CD4-positive, alpha-beta T cell treated with Interleukin-6 at 100 ng/mL for 8 hours (primary cell): Measurements from ENCODE around the gene KLRD1.
"Not testable (repeated sequence)": the region's sequence is repeated elsewhere in the genome, so short reads cannot be mapped to it uniquely, and the experiment has no call there.

Experiments
- DNase-seq: peaks from one replicate; pipeline ENCODE4 v3.0.0-alpha.2; 2020; ENCODE audit warnings: mixed read lengths, low spot score

The KLRD1 gene

GRCh38 chr12:10307630-10308029, at the start of gene KLRD1:
KLRD1 (plus strand) TSS chr12:10307870; CDS start chr12:10308078, 208 bp downstream.
- no peak for DNase-seq

- DNase-seq = no peak
Observed at GRCh38 chr12:10260927-10261326, 46.7 kb upstream of the KLRD1 start.

DNA sequence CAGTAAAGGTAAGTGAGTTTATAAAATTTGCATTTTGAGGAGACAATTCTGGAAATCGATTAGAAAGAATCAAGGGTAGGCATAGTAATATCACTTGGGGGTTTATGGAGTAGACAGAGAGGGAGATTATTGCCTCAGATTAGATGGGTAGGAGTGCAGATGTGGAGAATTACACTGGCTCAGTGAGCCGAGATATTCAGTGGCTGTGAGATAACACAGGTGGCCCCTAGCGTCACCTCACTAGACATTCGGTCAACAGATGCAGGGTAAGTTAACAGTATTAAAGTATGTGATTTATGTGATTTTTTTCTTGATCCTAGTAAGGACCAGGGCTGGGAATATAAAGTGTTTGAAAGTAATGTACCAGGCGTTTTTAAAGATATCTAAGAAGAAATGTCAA, 39.6 kb upstream of the KLRD1 start:
- DNase-seq = no peak

GRCh38 chr12:10272467-10272866, 35.2 kb upstream of the KLRD1 start:
- DNase-seq = no peak

DNA sequence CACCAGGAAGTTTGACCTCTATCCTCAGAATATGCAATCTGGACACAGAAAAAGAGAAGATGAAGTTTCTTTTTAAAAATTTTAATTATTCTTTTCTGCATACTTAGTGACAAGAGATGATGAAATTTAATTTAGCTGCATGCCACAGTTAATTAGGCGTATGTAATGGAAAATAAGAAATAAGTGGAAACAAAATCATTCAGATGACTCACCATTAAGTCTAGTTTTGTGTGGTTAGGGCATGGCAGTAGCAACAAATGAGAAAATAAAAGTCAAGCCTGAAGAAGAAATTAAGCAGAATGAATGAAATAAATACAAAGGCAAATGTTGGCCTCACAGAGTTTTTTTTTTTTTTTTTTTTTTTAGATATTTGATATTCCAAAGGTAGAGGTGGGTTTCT, 30.9 kb upstream of the KLRD1 start:
- no peak for DNase-seq

- DNase-seq = no peak
Observed at GRCh38 chr12:10278104-10278503, 29.6 kb upstream of the KLRD1 start.

- DNase-seq = no peak
Observed at GRCh38 chr12:10279937-10280336, 27.7 kb upstream of the KLRD1 start.

- no peak for DNase-seq
Observed at GRCh38 chr12:10283027-10283426, 24.6 kb upstream of the KLRD1 start.

- DNase-seq = no peak
Observed at GRCh38 chr12:10285919-10286318, 21.8 kb upstream of the KLRD1 start.

DNA sequence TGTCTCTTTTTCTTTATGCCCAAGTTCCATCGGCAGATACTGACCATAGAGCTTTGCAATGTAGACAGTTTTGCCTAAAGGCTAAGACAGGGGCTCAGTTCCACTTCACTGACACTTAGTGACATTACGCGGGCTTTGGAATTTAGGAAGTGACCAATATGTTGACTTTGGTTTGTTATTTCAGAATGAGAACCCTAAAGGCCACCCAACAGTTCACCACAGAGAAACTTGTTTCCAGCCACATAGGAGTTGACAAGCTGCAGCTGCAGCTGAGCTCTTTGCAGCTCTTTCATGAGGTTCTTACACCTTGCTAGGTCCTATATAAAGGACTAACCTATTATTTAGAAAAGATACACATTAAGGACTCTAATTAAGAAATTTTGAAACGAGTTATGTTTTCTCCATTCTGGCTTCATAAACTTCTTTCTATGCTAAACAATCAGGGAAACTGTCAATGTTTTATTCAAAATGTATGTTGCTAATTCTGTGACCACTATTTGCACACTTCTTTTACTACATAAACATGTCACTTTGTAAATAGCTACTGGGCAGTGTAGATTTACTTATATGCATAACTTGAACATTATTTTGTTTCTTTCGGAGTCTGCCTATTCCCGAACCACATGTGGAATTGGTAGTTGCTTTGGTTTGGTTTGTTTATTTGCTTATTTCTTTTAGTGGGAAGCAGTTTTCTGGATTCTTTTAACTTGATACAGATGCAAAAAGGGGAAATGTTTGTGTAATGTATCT, 18.5 kb upstream of the KLRD1 start:
- no peak for DNase-seq

DNA sequence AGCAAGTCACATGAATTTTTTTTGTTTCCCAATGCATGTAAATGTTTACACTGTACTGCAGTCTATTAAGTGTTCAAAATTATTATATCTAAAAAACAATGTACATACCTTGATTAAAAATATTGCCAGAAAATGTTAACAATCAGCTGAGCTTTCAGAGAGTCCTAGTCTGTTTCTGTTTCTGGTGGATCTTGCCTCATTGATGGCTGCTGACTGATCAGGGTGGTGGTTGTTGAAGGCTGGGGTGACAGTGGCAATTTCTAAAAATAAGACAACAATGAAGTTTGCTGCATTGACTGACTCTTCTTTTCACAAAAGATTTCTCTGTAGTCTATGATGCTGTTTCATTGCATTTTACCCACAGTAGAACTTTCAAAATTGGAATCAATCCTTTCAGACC, 16.6 kb upstream of the KLRD1 start:
- no peak for DNase-seq

- no peak for DNase-seq
Observed at GRCh38 chr12:10293151-10293550, 14.5 kb upstream of the KLRD1 start.

- DNase-seq = peak; percentile 3
Observed at GRCh38 chr12:10293570-10294227, 14.0 kb upstream of the KLRD1 start.

GRCh38 chr12:10301103-10301502, 6.6 kb upstream of the KLRD1 start:
- no peak for DNase-seq

DNA sequence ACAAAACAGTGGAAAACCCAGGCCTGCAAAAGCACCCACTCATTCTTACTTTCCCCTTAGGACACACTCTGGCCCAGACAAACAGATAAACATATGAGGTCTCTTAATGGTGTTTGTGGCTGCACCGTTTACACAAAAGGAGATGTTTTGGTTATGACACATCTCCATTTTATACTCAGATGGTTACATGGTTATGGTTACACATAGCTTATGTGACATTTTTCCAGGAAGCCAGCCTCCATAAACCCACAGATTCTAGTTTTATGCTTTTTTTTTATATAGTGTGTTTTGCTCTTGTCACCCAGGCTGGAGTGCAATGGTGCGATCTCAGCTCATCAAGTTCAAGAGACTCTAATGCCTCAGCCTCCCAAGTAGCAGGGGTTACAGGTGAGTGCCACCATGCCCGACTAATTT, 3.5 kb upstream of the KLRD1 start:
- DNase-seq = no peak

GRCh38 chr12:10305411-10305810, 2.3 kb upstream of the KLRD1 start:
- DNase-seq = no peak

DNA sequence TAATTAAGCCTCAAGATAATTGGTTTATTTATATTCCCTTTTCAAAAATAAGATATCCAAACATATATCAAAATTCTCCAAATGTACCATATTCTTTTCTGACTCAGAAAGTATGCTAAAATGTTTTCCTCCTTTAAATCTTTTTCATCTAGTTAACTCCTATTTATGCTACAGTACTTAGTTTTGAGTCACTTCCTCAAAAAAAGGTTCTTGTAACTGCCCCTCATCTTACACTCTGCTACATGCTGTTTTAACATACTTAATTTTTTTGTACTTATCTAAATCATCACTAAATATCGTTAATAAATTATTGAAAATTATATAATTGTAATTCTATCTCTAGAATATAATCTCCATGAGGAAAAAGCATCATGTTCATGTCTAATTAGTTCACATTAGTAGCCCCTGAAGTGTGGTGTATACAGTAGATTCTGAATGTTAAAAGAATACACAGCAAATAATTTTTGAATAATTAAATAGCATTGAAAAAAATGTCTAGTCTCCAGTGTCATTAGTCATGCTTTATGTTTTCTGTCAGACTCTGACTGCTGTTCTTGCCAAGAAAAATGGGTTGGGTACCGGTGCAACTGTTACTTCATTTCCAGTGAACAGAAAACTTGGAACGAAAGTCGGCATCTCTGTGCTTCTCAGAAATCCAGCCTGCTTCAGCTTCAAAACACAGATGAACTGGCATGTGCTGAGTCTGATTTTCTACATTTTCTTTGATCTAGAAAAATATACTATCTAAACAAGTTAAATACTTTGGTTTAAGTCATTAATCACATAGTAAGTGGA, 3.5 kb downstream of the KLRD1 start:
- no peak for DNase-seq

- no peak for DNase-seq
Observed at GRCh38 chr12:10319388-10319787, 11.7 kb downstream of the KLRD1 start.

DNA sequence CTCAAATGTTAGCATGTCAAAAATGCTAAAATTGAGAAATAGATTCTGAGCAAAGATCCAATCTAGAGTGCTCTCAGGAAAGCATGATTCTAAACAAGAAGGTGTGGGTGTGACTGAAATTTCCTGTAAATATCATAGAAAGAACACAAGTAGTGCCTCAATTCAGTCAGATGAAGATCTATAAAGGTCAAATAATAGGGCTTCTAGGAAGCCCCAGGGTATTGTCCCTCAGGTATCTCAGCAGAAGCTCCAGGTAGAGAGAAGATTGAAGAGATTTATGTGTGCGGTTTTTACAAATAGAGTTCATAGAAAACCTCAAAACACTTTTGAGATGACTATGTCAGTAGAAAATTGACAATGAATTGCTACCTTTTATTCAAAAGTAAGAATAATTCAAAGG, 13.0 kb downstream of the KLRD1 start:
- no peak for DNase-seq

DNA sequence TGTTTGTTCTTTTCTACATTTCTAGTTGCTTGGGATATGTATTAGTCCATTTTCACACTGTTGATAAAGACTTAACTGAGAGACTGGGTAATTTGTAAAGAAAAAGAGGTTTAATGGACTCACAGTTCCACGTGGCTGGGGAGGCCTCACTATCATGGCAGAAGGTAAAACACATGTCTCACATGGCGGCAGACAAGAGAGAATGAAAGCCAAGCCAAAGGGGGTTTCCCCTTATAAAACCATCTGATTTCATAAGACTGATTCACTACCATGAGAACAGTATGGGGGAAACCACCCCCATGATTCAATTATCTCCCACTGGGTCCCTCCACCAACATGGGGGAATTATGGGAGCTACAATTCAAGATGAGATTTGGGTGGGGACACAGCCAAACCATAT, 21.0 kb downstream of the KLRD1 start:
- DNase-seq = not testable (repeated sequence)

- DNase-seq = peak; percentile 5
Observed at GRCh38 chr12:10331642-10332239, 24.1 kb downstream of the KLRD1 start.

GRCh38 chr12:10336196-10336595, 28.5 kb downstream of the KLRD1 start:
- DNase-seq = not testable (repeated sequence)
